Panc1 (cell line): Measurements from ENCODE around the gene CRIP1. TPM values are rescaled to one million over a fixed set of nuclear protein-coding genes. Genes with fewer than 3 reads are reported as not detected.

ENCODE experiments used
- ATAC-seq: fragments of 200-7000 bp; cut with Tn5 transposase; 2 replicates; pipeline ENCODE4 v1.9.1; 2020; ENCODE audit warnings: mild to moderate bottlenecking, moderate library complexity
- BruUV-seq: library from RNA; stranded (reverse); fragments of 400-500 nt; replicated peaks from 2 replicates; lab custom pipeline; 2021; lab: Mats Ljungman, UMichigan
- CTCF ChIA-PET: fragments of 300-600 bp; sonication (Branson Sonifier 250); formaldehyde crosslinking; loops from one replicate; lab custom pipeline; 2022; ENCODE audit warnings: antibody characterized with exemption; lab: Charles Lee
- POLR2A ChIA-PET: fragments of 300-600 bp; sonication (Branson Sonifier 250); formaldehyde crosslinking; loops from one replicate; lab custom pipeline; 2022; ENCODE audit warnings: antibody characterized with exemption; lab: Charles Lee
- DNase-seq: peaks from one replicate; pipeline ENCODE4 v3.0.0-alpha.2; 2010; ENCODE audit warnings: low read depth, low spot score
- H3K27ac ChIP-seq: 2 replicates; pipeline ENCODE4 v1.5.1; 2011; ENCODE audit warnings: mild to moderate bottlenecking, low read length, inconsistent platforms
- H3K27me3 ChIP-seq: fragments of 200-500 bp; sonication (Bioruptor generic); 2 replicates; pipeline ENCODE4 v1.6.0; 2014; ENCODE audit warnings: low read length, inconsistent platforms; ENCODE audit not compliant: control insufficient read depth, insufficient read depth
- H3K36me3 ChIP-seq: fragments of 200-500 bp; sonication (Bioruptor generic); 2 replicates; pipeline ENCODE4 v1.5.1; 2014; ENCODE audit warnings: inconsistent platforms, mild to moderate bottlenecking, low read length, moderate library complexity; ENCODE audit not compliant: control insufficient read depth, insufficient read depth
- H3K4me1 ChIP-seq: 2 replicates; pipeline ENCODE4 v1.5.1; 2011; ENCODE audit warnings: inconsistent platforms, mild to moderate bottlenecking, low read length, moderate library complexity; ENCODE audit not compliant: control insufficient read depth, insufficient read depth
- H3K4me3 ChIP-seq, 2 experiments: 2 replicates each; pipeline ENCODE4 v1.5.1; 2011 to 2012; ENCODE audit warnings: low read depth in 2 of 2, low read length in 2 of 2, mild to moderate bottlenecking in 2 of 2, inconsistent platforms in 1 of 2, moderate library complexity in 1 of 2
- H3K9me3 ChIP-seq: fragments of 200-500 bp; sonication (Bioruptor generic); 2 replicates; pipeline ENCODE4 v1.5.1; 2014; ENCODE audit warnings: low read depth, mild to moderate bottlenecking, inconsistent platforms, low read length, moderate library complexity; ENCODE audit not compliant: control insufficient read depth, insufficient read depth
- CTCF ChIP-seq: fragments of 450-650 bp; IDR thresholded peaks from 2 replicates; pipeline ENCODE4 v1.5.1; 2017; ENCODE audit warnings: mild to moderate bottlenecking
- POLR2AphosphoS5 ChIP-seq: IDR thresholded peaks from 2 replicates; pipeline ENCODE4 v1.6.1; 2012; ENCODE audit warnings: mild to moderate bottlenecking, low read depth, low read length, moderate library complexity
- SIN3A ChIP-seq: IDR thresholded peaks from 2 replicates; pipeline ENCODE4 v1.6.1; 2012; ENCODE audit warnings: low read depth, mild to moderate bottlenecking, low read length, moderate library complexity, borderline replicate concordance; ENCODE audit not compliant: insufficient read depth
- TCF7L2 ChIP-seq: IDR thresholded peaks from 2 replicates; pipeline ENCODE4 v1.6.1; 2011; ENCODE audit warnings: mild to moderate bottlenecking, low read depth, low read length, inconsistent platforms
- in situ Hi-C: cut with HindIII; loops from 2 replicates; pipeline ENCODE4 v1.10.0; 2016; ENCODE audit warnings: low sequenced_read_pairs, low pct_unique_long_range_greater_than_20kb
- intact Hi-C: fragments of 100-400 bp; cut with micrococcal nuclease; formaldehyde crosslinking; loops from one replicate; pipeline ENCODE4 v1.10.0; 2022; ENCODE audit not compliant: unreplicated experiment
- total RNA-seq: library from RNA; stranded (reverse); gene quantifications from one replicate; pipeline ENCODE4 v1.2.1, GENCODE V29; 2021; ENCODE audit not compliant: unreplicated experiment
- TF ChIP-seq, protein P1 (sequence below), 2 experiments: IDR thresholded peaks; 2 replicates each; pipeline ENCODE4 v1.6.1; 2011 to 2012; ENCODE audit warnings: low read depth in 2 of 2, control low read depth in 1 of 2, low read length in 1 of 2, mild to moderate bottlenecking in 1 of 2, moderate library complexity in 1 of 2; ENCODE audit not compliant: insufficient read depth in 1 of 2

Gene CRIP1
- total RNA-seq, 1 experiment from 2014 or later: 1,056 TPM

DNA sequence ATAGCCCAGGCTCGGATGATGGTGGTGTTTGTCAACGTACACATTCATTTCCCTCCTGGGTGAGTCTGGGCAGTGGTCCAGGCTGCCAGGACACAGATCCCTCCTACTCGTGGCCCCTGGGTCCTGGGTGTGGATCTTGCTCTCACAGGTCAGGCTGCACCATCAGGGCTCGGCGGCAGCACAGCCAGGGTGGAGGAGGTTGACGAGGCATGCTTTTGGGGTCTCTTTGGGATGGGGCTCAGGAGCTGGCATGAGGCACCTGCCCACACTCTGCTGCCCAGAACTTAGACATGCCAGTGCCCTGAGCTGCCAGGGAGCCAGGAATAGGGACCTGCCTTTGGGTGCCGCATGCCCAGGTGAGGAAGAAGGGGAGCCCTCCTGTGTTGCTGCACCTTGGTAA lies 49.4 kb downstream of the CRIP1 start:
- Histone ChIP-seq H3K27me3 (no peaks in the 10 kb centered on the region), H3K4me1 (no peaks in the 10 kb centered on the region), H3K36me3 (no peaks in the 10 kb centered on the region), H3K27ac (no peak overlapping the region), H3K4me3 (no peak overlapping the region), H3K9me3 (no peaks in the 10 kb centered on the region)
- intact Hi-C loops (no loop called here), in situ Hi-C loops (no loop called here)
- no peak for TF ChIP-seq TCF7L2
- TF ChIP-seq POLR2AphosphoS5: no peak
- TF ChIP-seq, protein P1, sequence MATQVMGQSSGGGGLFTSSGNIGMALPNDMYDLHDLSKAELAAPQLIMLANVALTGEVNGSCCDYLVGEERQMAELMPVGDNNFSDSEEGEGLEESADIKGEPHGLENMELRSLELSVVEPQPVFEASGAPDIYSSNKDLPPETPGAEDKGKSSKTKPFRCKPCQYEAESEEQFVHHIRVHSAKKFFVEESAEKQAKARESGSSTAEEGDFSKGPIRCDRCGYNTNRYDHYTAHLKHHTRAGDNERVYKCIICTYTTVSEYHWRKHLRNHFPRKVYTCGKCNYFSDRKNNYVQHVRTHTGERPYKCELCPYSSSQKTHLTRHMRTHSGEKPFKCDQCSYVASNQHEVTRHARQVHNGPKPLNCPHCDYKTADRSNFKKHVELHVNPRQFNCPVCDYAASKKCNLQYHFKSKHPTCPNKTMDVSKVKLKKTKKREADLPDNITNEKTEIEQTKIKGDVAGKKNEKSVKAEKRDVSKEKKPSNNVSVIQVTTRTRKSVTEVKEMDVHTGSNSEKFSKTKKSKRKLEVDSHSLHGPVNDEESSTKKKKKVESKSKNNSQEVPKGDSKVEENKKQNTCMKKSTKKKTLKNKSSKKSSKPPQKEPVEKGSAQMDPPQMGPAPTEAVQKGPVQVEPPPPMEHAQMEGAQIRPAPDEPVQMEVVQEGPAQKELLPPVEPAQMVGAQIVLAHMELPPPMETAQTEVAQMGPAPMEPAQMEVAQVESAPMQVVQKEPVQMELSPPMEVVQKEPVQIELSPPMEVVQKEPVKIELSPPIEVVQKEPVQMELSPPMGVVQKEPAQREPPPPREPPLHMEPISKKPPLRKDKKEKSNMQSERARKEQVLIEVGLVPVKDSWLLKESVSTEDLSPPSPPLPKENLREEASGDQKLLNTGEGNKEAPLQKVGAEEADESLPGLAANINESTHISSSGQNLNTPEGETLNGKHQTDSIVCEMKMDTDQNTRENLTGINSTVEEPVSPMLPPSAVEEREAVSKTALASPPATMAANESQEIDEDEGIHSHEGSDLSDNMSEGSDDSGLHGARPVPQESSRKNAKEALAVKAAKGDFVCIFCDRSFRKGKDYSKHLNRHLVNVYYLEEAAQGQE (IDR thresholded peaks at IDR 0.05; ENCODE audit: insufficient read depth in 1 of 2, low read depth in 2 of 2, low read length in 1 of 2): no peak
- no peak for TF ChIP-seq CTCF
- no peak for TF ChIP-seq SIN3A
- DNase-seq: no peak
- ChIA-PET CTCF (no interaction called here), POLR2A (no interaction called here)
- ATAC-seq: no peak
- BruUV-seq: no TSS peak

DNA sequence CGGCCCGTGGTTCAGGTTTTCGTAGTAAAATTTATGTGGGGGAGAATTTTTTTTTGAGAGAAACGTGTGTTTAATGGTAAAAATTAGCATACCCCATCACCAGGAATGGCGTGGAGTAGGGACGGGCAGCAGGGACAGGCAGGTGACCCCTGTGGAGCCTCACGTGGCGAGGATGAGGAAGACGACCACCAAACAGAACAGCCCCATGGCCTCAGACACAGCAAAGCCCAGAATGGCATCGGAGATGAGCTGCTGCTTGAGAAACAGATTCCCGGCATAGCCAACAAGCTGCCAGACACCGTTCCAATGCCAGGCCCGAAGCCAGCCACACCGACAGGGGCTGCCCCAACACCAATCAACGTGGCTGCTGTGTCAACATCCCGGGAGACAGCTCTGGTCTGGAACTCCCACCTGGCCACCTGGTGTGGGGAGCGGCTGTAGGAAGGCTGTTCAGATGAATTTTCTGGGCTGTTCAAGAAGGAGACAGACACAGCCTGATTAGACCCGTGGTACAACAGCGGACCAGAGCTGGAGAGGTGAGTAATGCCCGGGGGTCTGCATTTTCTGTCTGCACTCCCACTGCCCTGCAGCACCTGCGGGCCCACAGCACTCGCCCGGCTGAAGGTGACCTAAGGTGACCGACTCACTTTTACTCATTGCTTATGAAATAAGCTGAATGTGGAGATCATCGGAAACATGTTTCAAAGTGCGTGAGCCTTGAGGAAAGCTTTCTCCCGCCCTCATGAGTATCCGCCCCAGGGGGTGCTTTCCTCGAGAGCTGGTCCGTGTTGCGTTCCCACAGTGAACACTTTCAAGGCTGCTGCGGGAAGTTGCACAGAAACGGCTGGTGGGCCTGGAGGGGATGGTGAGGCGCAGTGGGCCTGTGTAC lies 50.2 kb downstream of the CRIP1 start:
- BruUV-seq: no TSS peak
- intact Hi-C loops: no loop called here
- Histone ChIP-seq H3K36me3 (no peaks in the 10 kb centered on the region), H3K27me3 (no peaks in the 10 kb centered on the region), H3K27ac (no peak overlapping the region), H3K4me1 (no peaks in the 10 kb centered on the region), H3K9me3 (no peaks in the 10 kb centered on the region), H3K4me3 (no peak overlapping the region)
- ATAC-seq: no peak
- no peak for TF ChIP-seq CTCF
- TF ChIP-seq, protein P1 (IDR thresholded peaks at IDR 0.05; ENCODE audit: insufficient read depth in 1 of 2, low read depth in 2 of 2, low read length in 1 of 2): no peak
- POLR2A ChIA-PET: no interaction called here
- CTCF ChIA-PET: interaction anchor here (0.7 kb wide), 1 partner anchor 12 kb away, joined by 7 read pairs; no protein-coding TSS in a partner anchor
- no peak for DNase-seq
- in situ Hi-C loops: no loop called here
